Measurements from ENCODE around the gene NLRC5.

- no peak for TF ChIP-seq EZH2 (IDR thresholded peaks at IDR 0.05; ENCODE audit: low read depth)
- TF ChIP-seq CTCF (conservative IDR thresholded peaks at IDR 0.05): no peak
These were observed 43.4 kb upstream of the NLRC5 start for GRCh38 chr16:56945847-56946527.

Measured in PC-9 (cell line).